Neutrophil (primary cell): Measurements from ENCODE around the gene SIRPG.
"Not testable (repeated sequence)": the region's sequence is repeated elsewhere in the genome, so short reads cannot be mapped to it uniquely, and the experiment has no call there.

Source experiments
- H3K27ac ChIP-seq: fragments of 200-600 bp; sonication (generic); 2 replicates; pipeline ENCODE4 v1.5.1; 2016; ENCODE audit warnings: mild to moderate bottlenecking, moderate library complexity
- H3K27me3 ChIP-seq: fragments of 200-600 bp; sonication (generic); 2 replicates; pipeline ENCODE4 v1.6.0; 2016; ENCODE audit warnings: mild to moderate bottlenecking
- H3K36me3 ChIP-seq: fragments of 200-600 bp; sonication (generic); 2 replicates; pipeline ENCODE4 v1.5.1; 2017
- H3K4me1 ChIP-seq, 2 experiments: fragments of 200-600 bp in 1 of 2; sonication (generic) in 1 of 2; 1 replicate in 1 of 2; 2 replicates in 1 of 2; pipeline versions ENCODE4 v1.5.1 to v1.6.1; 2013 to 2016; ENCODE audit warnings: low read depth in 1 of 2, low read length in 1 of 2, mild to moderate bottlenecking in 1 of 2, moderate library complexity in 1 of 2; ENCODE audit not compliant: control insufficient read depth in 1 of 2, insufficient read depth in 1 of 2
- H3K4me3 ChIP-seq, 2 experiments: fragments of 200-600 bp in 1 of 2; sonication (generic) in 1 of 2; 1 replicate in 1 of 2; 2 replicates in 1 of 2; pipeline ENCODE4 v1.5.1; 2013 to 2016; ENCODE audit warnings: low read depth in 1 of 2, low read length in 1 of 2, mild to moderate bottlenecking in 1 of 2, moderate library complexity in 1 of 2
- H3K9me3 ChIP-seq: fragments of 200-600 bp; sonication (generic); 2 replicates; pipeline ENCODE4 v1.5.1; 2016
- CTCF ChIP-seq: fragments of 200-600 bp; sonication (generic); IDR thresholded peaks from 2 replicates; pipeline ENCODE4 v1.5.1; 2016; ENCODE audit warnings: antibody characterized with exemption

SIRPG gene

DNA sequence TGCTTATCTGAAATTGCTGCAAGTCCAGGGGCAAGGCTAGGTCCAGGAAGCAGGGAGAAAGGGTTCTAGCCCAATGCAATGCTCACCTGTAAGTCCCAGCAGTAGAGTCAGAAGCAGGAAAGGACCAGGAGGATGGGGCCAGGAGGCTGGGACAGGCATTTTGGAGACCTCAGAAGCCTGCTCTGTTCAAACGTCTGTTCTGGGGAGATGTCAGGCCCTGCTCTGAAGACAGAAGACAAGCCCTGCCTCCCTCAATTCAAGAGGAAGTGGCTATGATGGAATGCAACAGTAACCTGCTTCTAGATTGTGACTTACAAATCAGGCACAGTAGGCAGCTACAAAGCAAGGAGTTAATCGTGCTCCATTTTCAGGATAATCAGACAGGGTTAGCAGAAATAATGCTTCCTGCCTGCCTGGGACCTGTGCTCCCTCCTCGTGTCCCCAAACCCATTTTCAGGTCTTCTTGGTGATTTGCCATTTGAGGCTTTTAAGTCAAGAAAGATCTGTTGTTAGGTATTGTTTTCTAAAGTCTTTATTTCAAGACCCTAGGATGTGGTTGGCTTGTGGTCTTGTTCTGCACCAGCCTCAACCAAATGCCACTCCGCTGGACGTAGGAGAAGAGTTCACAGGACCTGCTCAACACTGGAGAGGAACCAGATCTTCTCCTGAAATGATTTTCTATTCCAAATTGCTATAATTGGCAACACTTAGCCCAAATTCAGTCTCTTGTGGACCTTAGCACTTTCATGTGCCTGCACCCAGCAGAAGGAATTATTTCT lies at the start of gene SIRPG:
Gene SIRPG (minus strand): TSS at position 224 of the 779 bp plus-strand sequence. CDS start 65 bp downstream, at position 159.
- Histone ChIP-seq H3K36me3 (no peaks in the 10 kb centered on the region), H3K4me3 (no peak within 1 kb of the TSS), H3K27me3 (no peaks in the 10 kb centered on the region), H3K9me3 (no peaks in the 10 kb centered on the region), H3K27ac (no peak within 1 kb of the TSS), H3K4me1 (no peaks in the 10 kb centered on the region)
- TF ChIP-seq CTCF = no peak

- not testable (repeated sequence) for H3K27me3 ChIP-seq, H3K27ac ChIP-seq, H3K9me3 ChIP-seq, H3K4me3 ChIP-seq, H3K36me3 ChIP-seq
- peaks cover 12 to 20% of the 10 kb centered on the region in 2 experiments for H3K4me1 ChIP-seq
Observed at GRCh38 chr20:1706887-1707286, 49.3 kb upstream of the SIRPG start.

GRCh38 chr20:1706079-1706478 lies 48.5 kb upstream of the SIRPG start:
- Histone ChIP-seq H3K9me3 (no peaks in the 10 kb centered on the region), H3K4me3 (no peak overlapping the region), H3K36me3 (no peaks in the 10 kb centered on the region), H3K4me1 (peaks cover 12 to 21% of the 10 kb centered on the region in 2 experiments), H3K27me3 (no peaks in the 10 kb centered on the region), H3K27ac (no peak overlapping the region)
- TF ChIP-seq CTCF = no peak

DNA sequence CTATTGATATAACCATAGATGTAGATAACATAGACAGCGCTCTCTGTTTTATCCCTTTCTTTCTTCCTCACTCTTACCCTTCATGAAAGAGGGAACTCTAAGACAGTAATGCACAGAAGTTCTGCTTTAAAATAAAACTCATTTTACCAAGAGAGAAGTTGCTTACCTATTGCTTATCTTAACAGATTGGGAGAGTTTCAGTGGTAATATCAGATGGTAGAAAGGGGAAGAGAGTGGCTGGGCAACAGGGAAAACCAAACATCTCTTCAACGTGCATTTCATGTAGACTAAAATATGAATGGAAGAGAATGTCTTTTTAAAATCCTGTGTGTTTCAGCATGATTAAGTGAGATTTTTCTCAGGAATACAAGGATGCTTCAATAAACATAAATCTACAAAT lies 45.3 kb upstream of the SIRPG start:
- no peaks in the 10 kb centered on the region for H3K36me3 ChIP-seq
- peaks cover 6 to 12% of the 10 kb centered on the region in 2 experiments for H3K4me1 ChIP-seq
- no peak overlapping the region for H3K27ac ChIP-seq
- no peak for TF ChIP-seq CTCF
- H3K4me3 ChIP-seq = no peak overlapping the region
- no peaks in the 10 kb centered on the region for H3K9me3 ChIP-seq
- H3K27me3 ChIP-seq = no peaks in the 10 kb centered on the region

- H3K27ac ChIP-seq = no peak overlapping the region
Observed at GRCh38 chr20:1702328-1702727, 44.7 kb upstream of the SIRPG start.

More at GRCh38 chr20:1702328-1702727, 44.7 kb upstream of the SIRPG start:
- Histone ChIP-seq H3K9me3 (no peaks in the 10 kb centered on the region), H3K36me3 (no peaks in the 10 kb centered on the region), H3K4me3 (no peak overlapping the region), H3K4me1 (peaks cover 6 to 12% of the 10 kb centered on the region in 2 experiments), H3K27me3 (no peaks in the 10 kb centered on the region)
- TF ChIP-seq CTCF = no peak
